Stimulated activated CD8-positive, alpha-beta memory T cell treated with anti-CD3 and anti-CD28 coated beads, Interleukin-15, amount 100 ng/mL, for 24 hours (primary cell): ENCODE data around the gene CD82.
"Not testable (repeated sequence)": the region's sequence is repeated elsewhere in the genome, so short reads cannot be mapped to it uniquely, and the experiment has no call there.

Experiments
- DNase-seq: peaks from one replicate; pipeline ENCODE4 v3.0.0-alpha.2; 2020; ENCODE audit warnings: low read depth

The CD82 gene

DNA sequence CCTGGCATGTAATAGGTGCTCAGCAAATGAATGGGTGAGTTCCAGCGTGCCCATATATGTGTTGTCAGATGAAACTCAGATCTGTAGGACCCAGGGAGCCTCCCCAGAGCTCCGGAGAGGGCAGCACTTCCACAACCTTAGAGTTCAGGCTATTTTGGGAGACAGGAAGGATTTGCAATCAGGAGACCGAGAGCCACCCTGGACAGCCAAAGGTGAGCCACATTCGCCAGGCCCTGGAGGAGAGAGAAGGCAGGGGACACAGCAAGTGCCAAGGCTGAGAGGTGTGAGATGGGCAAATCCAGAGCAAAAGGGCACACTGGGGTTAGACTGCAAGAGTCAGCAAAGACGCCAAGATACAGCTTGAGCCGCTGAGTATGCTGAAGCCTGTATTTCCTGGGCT, 66.4 kb downstream of the CD82 start:
- no peak for DNase-seq

DNA sequence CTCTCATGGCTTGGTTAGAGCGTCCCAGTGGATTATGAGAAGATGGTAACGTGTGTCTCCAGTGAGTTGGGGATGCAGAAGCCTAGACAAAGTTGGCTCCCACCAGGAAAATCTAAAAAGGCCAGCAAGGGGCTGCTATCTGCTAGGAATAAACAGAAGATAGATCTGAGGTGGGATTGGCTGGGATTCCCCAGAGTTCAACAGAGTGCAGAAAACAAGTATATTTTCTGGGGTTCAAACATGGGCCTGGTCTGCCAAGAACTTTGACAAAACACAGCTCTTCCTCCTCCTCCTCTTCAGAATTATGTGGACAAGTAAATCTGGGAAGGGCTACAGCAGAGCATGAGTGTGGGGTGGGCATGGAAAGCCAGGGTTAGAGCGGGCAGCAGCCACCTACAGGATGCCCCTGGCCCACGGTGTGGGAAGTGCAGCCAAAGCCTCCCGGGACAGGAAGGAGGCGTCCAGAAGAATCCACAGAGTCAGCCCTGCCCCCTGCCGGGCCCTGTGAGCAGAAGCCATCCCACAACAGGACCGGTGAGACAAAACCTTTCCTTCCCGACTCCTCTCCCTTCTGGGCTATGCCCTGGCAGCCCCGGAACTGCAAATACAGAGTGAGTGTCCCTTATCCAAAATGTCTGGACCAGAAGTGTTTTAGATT, 67.1 kb downstream of the CD82 start:
- no peak for DNase-seq

DNA sequence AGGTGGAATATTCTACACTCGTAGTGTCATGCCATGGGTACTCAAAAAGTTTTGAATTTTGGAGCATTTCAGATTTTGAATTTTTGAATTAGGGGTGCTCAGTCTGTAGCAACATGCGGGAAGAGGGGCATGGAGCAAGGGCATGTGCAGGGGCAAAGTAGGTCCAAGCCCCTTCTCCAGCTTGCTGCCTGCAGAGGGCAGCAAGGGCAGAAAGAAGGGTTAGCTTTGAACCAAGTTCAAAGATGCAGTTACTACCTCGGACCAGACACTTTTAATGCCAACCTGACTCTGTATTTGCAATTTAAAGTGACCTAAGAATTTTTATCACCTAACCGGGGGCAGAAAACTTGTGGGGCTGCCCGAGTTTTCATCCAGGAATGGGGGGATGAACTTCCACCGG, 68.2 kb downstream of the CD82 start:
- DNase-seq, result no peak

DNA sequence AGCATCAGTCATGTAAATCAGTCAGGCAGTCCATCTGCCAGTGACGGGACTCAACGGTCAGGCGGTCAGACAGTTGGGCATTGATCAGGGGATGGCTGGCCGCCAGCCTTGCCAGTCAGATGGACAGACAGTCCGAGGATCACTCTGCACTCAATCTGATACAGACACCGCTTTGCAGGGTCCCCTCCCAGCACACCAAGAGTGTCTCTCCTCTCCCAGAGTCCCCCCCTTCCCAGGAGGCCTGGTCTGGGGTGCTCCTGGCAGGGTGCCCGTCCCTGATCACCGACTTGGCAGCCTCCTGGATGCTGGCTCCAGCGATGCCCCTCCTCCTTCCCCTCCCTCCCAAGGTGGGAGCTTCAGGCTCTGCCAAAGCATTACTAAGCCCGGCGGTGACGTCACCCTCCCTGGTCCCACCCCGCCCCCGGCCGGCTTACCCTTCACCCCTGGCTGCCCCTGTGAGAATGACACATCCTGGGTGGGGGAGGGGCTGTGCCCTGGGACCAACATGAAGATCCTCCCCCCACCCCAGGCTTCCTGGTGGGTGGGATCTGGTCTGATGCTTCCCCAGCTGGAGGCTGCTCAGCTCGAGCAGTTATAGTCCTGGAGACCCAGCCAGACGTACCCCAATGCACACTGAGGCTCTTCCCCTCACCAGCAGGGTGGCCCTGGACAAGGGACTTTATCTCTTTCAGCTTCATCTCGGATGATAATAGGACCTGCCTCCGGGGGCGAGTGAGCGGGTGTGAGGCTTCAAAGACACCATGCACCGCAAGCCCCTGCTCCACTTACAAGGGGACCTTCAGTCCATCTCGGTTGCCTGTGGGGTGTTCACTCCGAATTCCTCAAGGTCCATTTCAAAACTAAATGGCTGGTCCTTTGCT, 69.2 kb downstream of the CD82 start:
- DNase-seq, result no peak

DNA sequence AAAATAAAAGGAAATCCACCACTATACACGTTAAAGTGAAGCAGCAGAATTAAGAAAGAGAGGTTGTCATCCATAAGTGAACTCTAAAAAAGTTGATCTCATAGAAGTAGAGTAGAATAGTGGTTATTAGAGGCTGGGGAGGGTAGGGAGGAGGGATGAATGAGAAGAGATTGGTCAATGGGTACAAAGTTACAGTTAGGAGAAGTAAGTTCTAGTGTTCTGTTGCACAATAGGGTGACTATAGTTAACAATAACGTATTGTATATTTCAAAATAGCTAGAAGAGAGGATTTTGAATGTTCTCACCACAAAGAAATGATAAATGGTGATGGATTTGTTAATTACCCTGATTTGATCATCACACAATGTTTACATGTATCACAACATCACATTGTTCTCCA, 72.0 kb downstream of the CD82 start:
- no peak for DNase-seq

DNA sequence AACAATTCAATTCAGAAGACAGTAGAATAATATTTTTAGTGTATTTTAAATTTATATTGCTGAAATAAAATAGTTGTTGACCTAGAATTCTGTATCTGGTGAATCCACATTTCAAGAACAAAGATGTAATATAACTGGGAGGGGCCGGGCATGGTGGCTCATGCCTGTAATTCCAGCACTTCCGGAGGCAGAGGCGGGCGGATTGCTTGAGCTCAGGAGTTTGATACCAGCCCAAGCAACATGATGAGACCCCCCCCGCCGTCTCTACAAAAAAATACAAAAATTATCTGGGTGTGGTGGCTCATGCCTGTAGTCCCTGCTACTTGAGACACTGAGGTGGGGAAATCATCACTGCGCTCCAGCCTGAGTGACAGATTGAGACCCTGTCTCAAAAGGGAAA, 72.6 kb downstream of the CD82 start:
- DNase-seq, result no peak

DNA sequence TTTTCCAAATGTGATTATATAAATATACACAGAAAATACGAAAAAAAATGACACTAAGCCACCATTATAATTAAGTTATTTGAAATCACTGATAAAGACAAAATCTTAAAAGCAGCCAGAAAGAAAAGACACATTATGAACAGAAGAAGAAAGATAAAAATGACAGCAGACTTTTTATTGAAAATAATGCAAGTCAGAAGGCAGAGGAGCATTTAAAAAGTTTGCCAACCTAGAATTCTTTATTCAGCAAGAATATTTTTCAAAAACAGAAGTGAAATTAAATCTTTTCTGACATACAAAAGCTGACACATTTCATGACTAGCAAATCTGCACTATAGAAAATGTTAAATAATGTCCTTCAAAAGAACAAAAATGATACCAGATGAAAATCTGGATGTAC, 77.8 kb downstream of the CD82 start:
- no peak for DNase-seq

DNA sequence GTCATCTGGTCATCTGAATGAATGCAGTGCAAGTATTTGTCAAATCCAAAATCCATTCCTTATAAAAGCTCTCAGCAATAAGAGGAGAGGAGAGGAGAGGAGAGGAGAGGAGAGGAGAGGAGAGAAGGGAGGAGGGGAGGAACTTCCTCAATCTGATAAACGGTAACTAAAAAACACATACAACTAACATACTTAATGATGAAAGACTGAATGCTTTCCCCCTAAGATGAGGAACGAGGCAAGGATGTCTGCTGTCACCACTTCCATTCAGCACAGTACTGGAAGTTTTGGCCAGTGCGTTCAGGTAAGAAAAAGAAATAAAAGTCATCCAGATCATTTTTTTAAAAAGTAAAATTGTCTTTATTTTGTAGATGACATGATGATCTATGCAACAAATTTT, 80.4 kb downstream of the CD82 start:
- DNase-seq, result no peak

DNA sequence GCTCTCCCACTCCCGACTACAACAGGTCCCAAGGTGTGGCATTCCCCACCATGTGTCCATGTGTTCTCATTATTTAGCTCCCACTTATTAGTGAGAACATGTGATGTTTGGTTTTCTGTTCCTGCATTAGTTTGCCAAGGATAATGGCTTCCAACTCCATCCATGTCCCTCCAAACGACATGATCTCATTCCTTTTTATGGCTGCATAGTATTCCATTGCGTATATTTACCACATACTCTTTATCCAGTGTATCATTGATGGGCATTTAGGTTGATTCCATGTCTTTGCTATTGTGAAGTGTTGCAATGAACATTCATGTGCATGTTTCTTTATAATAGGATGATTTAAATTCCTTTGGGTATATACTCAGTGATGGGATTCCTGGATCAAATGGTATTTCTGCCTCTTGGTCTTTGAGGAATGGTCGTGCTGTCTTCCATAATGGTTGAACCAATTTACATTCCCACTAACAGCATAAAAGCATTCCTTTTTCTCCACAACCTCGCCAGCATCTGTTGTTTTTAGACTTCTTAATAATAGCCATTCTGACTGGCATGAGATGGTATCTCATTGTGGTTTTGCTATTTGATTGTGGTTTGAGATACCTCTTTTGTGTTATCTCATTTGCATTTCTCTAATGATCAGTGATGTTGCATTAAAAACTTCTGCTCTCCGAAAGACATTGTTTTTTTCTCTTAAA, 81.9 kb downstream of the CD82 start:
- not testable (repeated sequence) for DNase-seq

DNA sequence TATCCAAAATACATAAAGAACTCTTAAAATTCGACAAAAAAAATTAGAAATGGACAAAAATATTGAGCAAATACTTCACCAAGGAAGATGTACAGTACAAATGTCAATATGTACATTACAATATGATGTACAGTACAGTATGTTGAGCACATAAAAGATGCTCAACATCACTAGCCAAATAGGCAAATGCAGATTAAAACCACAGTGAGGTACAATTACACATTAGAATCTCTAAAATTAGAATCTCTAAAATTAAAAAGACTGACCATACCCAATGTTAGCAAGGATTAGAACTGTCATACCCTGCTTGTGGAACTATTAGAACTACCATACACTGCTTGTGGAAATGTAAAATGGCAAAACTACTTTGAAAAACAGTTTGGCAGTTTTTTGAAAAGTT, 82.6 kb downstream of the CD82 start:
- DNase-seq, result no peak

DNA sequence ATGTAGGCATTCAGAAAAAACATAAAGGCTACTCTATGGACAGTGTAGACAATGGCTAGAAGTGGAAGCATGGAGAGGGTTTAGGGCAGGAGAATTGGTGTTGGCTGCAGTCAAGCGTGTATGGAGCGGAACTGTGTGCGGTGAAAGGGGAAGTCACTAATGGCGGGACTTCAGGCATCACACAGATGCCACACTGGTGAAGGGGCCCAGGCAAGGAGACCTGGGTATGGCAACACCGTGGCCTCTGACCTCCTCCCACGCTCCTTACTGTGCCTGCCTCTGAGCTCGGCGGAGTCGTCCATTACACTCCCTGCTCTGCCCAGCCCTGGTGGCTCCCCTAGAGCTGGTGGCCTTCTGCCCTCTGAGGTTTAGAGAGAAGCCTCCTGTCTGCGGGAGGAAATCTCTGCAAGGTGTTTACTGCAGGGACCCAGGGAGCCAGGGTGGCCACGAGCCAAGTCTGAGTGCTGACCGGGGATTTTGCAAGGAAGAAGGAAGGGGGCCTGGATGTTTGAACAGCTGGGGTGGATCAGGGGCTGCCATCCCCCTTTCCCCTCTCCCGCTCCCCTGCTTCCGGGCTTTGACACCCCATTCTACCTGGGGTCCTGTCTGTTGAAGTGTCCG, 86.2 kb downstream of the CD82 start:
- DNase-seq, result no peak

DNA sequence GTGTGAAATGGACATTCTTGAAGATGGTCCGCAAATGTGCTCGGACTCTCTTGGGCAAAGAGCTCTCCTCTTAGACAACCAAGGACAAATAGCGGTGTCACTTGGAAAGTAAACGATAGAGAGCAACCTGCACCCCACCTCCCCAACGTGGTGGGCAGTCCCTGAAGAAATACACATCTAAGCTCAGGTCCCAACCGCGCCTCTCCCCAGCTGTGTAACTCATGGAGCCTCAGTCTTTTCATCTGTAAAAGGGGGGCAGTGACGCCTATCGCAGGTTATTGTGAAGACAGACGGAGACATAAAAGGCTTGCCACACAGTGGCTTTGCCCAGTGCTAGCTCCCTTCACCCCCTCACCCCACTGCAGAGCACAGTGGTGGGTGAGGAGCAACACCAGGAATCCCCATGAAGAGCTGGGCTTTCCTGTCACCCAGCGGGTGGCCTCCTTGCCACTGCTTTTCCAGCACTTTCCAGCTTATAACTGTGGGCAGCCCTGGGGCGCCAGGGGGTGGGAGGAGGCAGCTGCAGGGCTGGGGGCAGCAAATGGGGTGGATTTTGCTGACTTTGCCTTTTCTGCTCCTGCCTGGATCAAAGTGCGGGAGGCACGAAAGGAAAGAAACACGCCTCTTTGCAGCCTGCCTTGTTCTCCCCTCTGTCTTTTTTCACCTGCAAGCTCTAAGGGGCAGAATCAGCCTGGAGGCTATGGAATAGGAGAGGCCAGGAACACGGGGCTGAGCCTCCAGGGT, 87.6 kb downstream of the CD82 start:
- DNase-seq, result no peak

DNA sequence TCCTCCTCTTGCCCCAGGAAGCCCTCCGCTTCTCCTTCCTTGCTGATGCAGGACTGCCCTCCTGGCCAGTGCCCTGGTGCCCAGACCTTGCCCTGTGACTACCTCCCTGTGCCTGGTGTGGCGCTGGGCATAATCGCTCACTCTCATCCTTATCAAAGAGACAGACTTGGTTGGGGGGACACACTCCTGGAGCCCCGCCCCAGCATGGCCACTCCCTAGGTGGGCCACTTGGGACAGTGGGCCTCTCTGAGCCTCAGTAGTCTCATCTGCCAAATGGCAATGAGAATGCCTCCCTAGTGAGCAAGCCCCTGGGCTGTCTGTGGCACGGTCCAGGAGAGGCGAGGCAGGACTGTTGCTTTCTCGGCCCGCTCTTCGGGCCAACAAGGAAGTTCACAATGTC, 88.6 kb downstream of the CD82 start:
- DNase-seq, result no peak

DNA sequence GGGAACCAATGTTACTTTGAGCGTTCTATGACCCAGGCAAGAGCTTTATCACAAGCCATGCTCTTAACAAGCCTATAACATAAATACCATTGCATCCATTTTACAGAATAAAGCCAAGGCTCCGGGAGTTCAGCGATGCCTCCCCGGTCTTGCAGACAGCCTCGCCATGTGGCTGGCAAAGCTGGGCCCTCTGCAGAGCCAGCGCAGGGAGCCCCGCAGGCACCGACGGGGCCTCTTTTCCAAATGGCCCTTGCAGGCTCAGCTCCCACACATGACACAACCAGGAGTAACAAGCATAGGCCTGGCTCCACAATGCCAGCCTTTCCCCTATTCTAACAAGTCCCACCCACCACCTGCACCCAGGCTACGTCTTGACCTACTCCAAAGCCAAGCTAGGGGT, 89.1 kb downstream of the CD82 start:
- no peak for DNase-seq

DNA sequence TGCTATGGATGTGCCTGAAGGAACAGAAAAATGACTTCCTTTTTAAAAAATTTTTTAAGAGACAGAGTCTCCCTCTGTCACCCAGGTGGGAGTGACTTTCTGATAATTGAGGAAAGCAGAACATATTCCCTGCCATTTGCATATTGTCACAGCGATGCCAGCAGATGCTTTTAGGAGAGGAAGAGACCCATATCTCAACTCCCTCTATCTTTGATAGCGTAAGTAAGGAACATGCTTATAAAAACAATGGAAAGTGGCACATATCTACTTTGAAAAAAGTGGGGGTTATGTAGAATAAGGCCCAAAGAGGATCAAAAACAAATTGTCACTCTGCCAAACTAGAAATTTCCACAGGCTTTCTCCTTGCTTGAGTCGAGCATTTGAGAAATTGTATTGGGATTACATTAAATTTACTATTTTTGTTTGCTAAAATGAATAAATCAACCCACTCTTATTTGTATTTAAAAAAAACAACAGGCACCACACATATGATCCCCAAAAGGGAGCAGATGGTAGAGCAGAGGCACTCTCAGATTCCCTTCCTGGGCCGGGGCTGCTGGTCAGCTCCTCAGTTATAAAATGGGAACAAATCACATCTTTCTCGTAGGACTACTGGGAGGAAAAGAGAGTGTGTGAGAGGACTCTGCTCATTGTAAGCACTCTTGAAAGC, 92.5 kb downstream of the CD82 start:
- DNase-seq, result no peak

DNA sequence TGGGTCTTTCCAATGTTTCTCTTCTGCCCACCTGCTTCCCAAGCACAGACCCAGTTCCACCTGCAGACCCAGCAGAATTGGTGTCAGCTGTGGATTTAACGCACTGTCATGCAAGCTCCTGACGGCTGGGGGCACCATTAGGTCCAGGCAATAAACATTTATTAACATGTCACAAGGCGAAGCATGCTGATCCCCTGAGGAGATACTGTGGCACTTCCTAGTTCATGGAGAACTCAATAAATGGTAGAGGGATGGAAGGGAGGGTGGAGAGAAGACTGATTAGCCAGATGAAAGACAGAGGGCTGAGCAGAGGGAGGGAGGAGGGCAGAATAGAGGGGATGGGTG, 93.0 kb downstream of the CD82 start:
- no peak for DNase-seq

DNA sequence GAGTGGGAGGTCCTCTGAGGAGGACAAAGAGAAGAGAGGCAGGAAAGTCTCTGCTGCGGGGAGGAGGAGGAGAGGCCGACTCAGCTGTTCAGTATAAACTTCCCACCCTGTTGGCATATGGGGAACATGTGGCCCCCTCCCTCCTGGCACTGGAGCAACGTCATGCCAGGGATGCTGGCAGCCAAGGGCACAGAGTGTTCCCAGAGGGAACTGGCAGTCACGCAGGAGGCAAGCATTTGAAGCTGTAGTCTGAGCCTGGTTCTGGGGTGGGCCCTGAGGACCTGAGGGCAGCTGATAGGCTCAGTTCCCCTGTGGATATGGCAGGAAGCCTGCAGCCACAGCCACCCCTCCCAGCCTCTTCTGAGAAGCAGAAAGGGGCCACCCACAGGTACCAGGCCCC, 94.2 kb downstream of the CD82 start:
- DNase-seq, result no peak

DNA sequence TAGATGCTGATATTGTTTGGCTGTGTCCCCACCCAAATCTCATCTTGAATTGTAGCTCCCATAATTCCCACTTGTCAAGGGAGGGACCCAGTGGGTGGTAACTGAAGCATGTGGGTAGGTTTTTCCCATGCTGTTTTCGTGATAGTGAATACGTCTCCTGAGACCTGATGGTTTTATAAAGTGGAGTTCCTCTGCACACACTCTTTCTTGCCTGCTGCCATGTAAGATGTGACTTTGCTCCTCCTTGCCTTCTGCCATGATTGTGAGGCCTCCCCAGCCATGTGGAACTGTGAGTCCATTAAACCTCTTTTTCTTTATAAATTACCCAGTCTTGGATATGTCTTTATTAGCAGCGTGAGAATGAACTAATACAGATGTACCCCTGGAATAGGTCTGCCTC, 95.1 kb downstream of the CD82 start:
- DNase-seq, result not testable (repeated sequence)

DNA sequence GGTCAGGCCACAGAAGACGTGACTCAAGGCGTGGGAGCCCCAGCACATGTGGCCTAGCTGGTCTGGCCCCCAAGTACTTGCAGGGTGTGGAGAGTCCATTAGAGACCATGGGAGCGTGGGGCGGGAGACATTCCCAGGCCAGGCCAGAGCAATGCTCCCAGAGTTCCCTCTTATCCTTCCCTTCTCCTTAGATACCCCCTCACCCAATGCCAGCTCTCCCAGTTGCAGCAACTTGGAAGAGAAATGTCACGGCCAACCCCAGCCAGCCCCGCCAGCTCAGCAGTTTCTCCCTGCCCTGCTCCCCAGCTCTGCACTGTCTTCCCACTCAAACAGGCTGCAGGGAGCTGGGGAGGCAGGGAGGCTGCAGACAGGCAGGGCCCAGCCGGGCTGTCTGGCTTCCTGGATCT, 95.9 kb downstream of the CD82 start:
- DNase-seq, result no peak
